GM21515 (cell line): ENCODE data around the gene RMND1.

Source experiments
- ATAC-seq: cut with Tn5 transposase; IDR thresholded peaks from one replicate; pipeline ENCODE4 v1.9.1; 2021; ENCODE audit not compliant: unreplicated experiment

RMND1 gene

GRCh38 chr6:151422981-151423380 lies 28.9 kb downstream of the RMND1 start:
- ATAC-seq = no peak

- no peak for ATAC-seq
Measured at GRCh38 chr6:151417477-151417876, 34.4 kb downstream of the RMND1 start.

- ATAC-seq = no peak
Measured at GRCh38 chr6:151414641-151415260, 37.2 kb downstream of the RMND1 start.

GRCh38 chr6:151413372-151414145 lies 38.4 kb downstream of the RMND1 start:
- ATAC-seq = no peak

GRCh38 chr6:151412909-151413308 lies 39.0 kb downstream of the RMND1 start:
- ATAC-seq = no peak

GRCh38 chr6:151409679-151410078 lies 42.2 kb downstream of the RMND1 start:
- ATAC-seq = no peak

- ATAC-seq = peak; percentile 67
Measured at GRCh38 chr6:151409260-151409659, 42.7 kb downstream of the RMND1 start.

GRCh38 chr6:151408858-151409257 lies 43.1 kb downstream of the RMND1 start:
- ATAC-seq = no peak

- no peak for ATAC-seq
Measured at GRCh38 chr6:151403919-151404308, 48.0 kb downstream of the RMND1 start.

- no peak for ATAC-seq
Measured at GRCh38 chr6:151402228-151402627, 49.7 kb downstream of the RMND1 start.

- no peak for ATAC-seq
Measured at GRCh38 chr6:151400473-151400872, 51.5 kb downstream of the RMND1 start.

- ATAC-seq = no peak
Measured at GRCh38 chr6:151399679-151400078, 52.2 kb downstream of the RMND1 start.

GRCh38 chr6:151393410-151393809 lies 58.5 kb downstream of the RMND1 start:
- ATAC-seq = no peak

- no peak for ATAC-seq
Measured at GRCh38 chr6:151392427-151392826, 59.5 kb downstream of the RMND1 start.

GRCh38 chr6:151391471-151392413 lies 60.2 kb downstream of the RMND1 start, which contains the start of gene ZBTB2:
Gene ZBTB2 (minus strand): TSS chr6:151391559. CDS start chr6:151373637, 17,922 bp downstream.
- ATAC-seq = peak; percentile 11

GRCh38 chr6:151390851-151391470 lies 61.0 kb downstream of the RMND1 start:
- ATAC-seq = peak; percentile 12

- peak; percentile 76 for ATAC-seq
Measured at GRCh38 chr6:151390276-151390850, 61.6 kb downstream of the RMND1 start.

- peak; percentile 64 for ATAC-seq
Measured at GRCh38 chr6:151389618-151390275, 62.2 kb downstream of the RMND1 start.

GRCh38 chr6:151388997-151389617 lies 62.8 kb downstream of the RMND1 start:
- no peak for ATAC-seq

GRCh38 chr6:151388236-151388635 lies 63.7 kb downstream of the RMND1 start:
- ATAC-seq = no peak
